GM21825 (cell line): ENCODE measurements around the gene PHACTR3.

ENCODE experiments used
- ATAC-seq: cut with Tn5 transposase; IDR thresholded peaks from one replicate; pipeline ENCODE4 v1.9.1; 2021; ENCODE audit warnings: mild to moderate bottlenecking, moderate library complexity; ENCODE audit not compliant: unreplicated experiment

The PHACTR3 gene

GRCh38 chr20:59772373-59772705 lies 168.0 kb downstream of the PHACTR3 start:
- no peak for ATAC-seq

- no peak for ATAC-seq
Observed at GRCh38 chr20:59772931-59773913, 168.9 kb downstream of the PHACTR3 start.

GRCh38 chr20:59774204-59774641 lies 169.9 kb downstream of the PHACTR3 start:
- ATAC-seq: no peak

GRCh38 chr20:59774921-59775686 lies 170.8 kb downstream of the PHACTR3 start:
- no peak for ATAC-seq

DNA sequence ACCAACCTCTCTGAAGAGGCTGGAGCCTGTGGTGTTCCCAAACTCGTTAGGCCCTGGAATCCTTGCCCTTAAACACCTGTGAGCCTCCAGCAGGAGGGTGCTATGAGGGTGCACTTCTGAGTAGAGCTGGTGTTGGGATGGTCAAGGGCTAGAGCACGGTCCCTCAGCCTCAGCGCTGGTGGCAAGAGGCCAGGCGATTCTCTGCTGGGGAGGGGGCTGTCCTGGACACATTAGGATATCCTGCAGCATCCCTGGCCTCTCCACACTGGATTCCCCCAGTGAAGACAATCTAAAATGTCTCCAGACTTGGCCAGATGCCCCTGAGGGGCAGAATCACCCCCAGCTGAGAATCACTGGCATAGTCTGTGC lies 171.3 kb downstream of the PHACTR3 start:
- ATAC-seq: no peak

GRCh38 chr20:59776059-59776603 lies 171.8 kb downstream of the PHACTR3 start:
- no peak for ATAC-seq

DNA sequence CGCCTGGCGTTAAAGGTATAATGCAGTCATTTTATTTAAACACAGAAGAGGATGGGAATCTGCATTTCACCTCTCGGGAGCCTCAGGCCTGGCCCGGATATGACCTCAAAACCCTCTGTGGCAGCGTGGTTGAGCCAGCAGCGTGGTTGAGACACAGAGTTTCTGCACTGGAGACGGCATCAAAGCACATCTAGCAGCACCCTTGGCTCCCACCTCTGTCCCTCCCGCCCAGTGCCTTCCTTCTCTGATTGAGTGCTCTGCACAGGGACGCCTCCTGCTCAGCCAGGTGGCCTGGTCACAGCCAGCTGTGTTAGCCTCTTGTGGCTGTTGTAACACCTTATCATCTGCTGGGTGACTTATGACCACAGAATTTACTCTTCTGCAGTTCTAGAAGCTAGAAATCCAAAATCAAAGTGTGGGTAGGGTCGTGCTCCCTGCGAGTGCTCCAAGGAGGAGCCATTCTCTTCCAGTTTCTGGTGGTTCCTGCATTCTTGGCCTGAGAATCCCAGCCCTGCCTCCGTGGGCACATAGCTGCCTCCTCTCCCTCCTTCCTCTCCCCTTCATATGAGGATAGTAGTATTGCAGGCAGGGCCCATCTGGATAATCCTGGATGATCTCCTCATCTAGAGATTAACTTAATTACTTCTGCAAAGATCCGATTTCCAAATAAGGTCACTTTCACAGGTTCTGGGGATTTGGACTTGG lies 172.4 kb downstream of the PHACTR3 start:
- ATAC-seq: no peak

DNA sequence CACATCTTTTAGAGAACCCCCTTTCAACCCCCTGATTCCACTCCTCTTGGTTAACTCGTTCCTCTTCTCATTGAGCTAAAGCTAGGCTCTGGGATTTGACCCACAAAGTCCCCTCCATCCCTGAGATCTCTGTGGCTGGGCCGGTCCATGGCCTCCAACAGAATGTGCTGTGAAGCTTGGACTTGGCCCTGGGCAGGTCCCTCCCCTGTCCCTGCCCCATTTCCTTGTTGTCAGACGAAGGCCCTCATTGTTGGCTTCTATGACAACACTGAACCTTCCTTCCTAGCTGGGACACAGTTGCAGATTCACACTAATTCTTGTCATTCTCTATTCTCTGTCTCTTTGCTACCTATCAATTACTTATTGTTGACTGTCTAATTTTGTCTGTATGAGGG lies 173.0 kb downstream of the PHACTR3 start:
- ATAC-seq: no peak

DNA sequence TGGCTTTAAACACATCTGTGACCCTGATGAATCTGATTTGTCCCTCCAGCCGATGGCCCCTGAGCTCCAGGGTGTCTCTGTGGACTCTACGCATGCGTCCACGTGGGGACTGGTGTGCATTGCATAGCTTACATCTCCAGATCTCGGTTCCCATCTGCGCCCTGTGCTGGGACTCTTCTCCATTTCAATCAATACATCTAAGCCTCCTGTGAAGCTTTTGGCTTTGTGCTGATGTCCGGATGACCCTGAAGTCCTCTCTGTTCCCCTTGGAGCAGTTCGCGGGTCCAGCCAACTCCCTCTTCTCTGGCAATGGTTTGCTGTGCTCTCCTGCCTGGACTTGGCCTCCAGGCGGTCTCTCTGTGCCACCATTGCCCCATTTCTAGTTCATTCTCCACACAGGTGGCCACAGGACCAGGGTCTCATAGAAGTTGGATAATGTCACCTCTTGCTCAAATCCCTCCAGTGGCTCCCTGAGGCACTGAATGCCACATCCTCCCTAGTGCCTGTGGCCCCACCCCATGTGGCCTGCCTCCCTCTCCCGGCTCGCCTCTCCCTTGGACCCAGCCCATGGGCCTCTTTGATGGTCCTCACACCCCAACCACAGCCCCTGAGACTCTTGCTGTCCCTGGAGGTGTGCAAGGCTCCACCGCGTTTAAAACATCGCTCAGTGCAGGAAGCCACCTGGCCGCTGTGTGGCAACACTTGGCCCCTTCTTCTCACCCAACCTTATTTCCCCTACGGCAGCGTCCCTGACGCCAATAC lies 173.7 kb downstream of the PHACTR3 start:
- no peak for ATAC-seq

GRCh38 chr20:59778615-59779200 lies 174.4 kb downstream of the PHACTR3 start:
- ATAC-seq: no peak

- no peak for ATAC-seq
Observed at GRCh38 chr20:59779656-59780380, 175.5 kb downstream of the PHACTR3 start.

- no peak for ATAC-seq
Observed at GRCh38 chr20:59780494-59781185, 176.3 kb downstream of the PHACTR3 start.

DNA sequence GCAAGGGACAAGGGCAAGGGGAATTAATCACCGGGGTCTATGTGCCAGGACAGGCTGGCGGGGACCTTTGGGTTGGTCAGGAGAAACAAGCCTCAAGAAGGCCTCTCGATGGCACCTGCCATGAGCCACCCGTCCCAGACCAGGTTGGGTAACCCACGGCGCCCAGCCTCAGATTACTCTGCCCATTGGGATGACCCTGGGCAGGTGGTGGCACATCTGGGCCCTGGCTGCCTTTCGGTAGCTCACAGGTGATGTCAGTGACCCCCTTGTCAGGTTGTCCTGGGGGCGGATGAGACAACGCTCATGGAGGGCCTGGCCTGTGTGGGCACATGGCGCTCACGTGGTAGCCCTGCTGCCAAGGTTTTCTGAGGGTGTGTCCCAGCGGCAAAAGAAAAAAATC lies 176.9 kb downstream of the PHACTR3 start:
- ATAC-seq: no peak

GRCh38 chr20:59782986-59783640 lies 178.8 kb downstream of the PHACTR3 start:
- ATAC-seq: no peak

DNA sequence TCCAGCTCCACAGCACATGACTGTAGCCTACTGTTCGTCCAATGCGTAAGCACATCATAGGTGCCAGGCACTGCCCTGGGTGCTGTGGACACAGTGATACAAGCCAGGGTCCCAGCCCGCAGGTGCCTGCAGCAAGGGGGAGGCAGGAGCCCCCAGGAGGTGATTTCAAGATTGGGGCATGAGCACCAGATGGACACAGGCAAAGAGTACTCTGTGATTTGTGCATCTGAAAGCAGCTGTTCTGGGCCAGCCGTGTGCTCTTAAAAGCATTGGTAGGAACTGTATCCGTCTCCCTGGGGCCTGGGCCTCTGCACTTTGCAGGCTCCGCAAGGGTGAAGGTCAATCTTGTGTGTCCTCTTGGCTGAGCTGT lies 179.3 kb downstream of the PHACTR3 start:
- no peak for ATAC-seq

DNA sequence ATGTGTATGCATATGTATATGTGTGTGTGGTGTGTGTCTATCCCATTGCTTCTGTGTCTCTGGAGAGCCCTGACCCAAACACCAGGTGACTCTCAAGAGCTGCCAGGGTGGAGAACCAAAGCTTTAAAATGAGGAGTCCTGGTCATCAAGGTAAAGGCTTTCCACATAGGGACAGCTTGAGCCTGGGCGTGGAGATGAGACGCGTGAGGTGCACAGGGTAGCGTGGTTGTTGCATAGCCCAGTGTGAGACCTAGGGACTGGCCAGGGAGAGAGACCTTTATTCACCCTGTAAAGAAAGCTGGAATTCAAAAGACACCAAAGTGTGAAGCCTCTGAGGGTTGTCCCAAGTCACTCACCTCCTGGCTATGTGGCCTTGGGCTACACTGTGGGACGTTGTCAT lies 180.0 kb downstream of the PHACTR3 start:
- ATAC-seq: no peak

DNA sequence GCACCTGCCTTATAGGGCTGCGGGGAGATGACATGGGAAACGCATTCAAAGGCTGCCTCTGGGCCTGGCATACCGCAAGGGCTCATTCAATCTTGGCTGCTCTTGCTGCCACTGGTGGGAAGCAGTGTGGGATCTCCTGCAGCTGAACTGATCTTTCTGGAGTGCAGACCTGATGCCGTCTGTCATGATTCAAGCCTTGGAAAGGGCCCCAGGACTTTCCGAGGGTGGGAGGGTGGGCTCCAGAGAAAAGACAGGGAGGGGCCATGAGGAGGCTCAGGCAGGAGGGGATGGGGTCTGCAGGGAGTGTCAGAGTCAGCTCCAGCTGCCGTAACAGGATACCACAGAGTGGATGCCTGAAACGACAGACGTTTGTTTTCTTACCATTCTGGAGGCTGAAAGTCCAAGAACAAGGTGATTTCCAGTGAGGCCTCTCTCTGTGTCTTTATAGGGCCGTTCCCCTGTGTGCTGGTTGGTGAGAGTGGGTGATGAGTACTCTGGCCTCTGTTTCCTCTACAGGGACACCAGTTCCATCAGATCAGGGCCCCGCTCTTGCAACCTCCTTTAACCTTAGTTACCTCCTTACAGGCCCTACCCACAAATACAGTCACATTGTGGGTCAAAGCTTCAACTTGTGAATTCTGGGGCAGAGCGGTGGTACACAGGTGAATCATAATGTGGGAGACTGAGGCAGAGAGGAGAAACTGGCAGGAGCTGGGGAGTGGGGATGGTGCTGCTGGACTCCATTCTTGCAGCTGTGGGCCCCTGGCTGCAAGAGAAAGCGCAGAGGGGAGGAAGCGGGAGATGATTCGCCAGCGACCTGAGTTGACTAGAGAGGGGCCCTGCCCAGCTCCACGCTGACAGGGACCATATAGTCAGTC lies 180.7 kb downstream of the PHACTR3 start:
- no peak for ATAC-seq

DNA sequence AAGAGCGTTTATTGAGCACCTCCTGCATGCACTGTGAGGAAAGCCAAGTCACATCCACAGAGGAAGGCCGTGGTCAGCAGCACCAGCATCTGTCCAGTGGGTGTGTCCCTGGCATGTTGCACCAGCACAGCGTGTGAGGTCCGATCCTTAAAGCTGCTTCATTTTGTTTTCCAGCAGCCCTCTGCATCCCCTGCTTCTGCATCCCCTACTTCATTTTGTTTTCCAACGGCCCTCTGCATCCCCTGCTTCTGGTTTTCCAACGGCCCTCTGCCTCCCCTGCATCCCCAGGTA lies 181.3 kb downstream of the PHACTR3 start:
- ATAC-seq: no peak
